A673 (cell line): Measurements from ENCODE around the gene ARL13A.

Experiments used
- CTCF ChIP-seq: fragments of 300-800, 200-600 bp; sonication (generic); conservative IDR thresholded peaks from 2 replicates; pipeline ENCODE4 v1.5.1; 2017; ENCODE audit warnings: low read depth, mild to moderate bottlenecking, antibody characterized with exemption, low read length, moderate library complexity, mixed read lengths
- EZH2 ChIP-seq: fragments of 200-600 bp; sonication (generic); IDR thresholded peaks from 2 replicates; pipeline ENCODE4 v1.6.1; 2017; ENCODE audit warnings: borderline replicate concordance, low read depth, mild to moderate bottlenecking, mixed read lengths, antibody characterized with exemption, low read length; ENCODE audit not compliant: poor library complexity, severe bottlenecking

- TF ChIP-seq CTCF (no peak), EZH2 (no peak)
These were observed 55.6 kb downstream of the ARL13A start for GRCh38 chrX:101025126-101025525.
